ENCODE data around the gene CDK14. TPM values are rescaled to one million over a fixed set of nuclear protein-coding genes. Genes with fewer than 3 reads are reported as not detected.

The CDK14 gene
- total RNA-seq, 2 donors from 2014 or later = 1.9 to 4.9 TPM

DNA sequence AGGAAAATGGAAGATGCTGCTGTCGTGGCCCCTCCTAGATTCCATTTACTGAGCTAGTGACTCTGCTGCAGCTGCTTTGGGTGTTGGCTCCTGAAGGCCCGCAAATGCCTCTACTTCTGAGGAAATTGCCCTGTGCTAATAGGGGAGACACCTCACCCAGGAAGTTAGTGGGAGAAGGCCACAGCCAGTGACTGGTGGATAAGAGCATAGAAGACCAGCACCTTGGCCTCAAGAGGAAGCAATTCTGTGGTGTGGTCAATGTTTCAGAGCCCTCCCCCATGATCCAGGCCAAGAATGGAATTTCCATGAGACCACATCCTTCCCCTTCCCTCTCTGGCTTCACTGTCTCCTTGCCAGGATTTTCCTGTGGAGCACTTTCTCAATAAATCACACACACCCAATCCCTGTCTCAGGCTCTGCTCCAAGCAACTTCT, 643.1 kb downstream of the CDK14 start:
- TF ChIP-seq, protein P1, sequence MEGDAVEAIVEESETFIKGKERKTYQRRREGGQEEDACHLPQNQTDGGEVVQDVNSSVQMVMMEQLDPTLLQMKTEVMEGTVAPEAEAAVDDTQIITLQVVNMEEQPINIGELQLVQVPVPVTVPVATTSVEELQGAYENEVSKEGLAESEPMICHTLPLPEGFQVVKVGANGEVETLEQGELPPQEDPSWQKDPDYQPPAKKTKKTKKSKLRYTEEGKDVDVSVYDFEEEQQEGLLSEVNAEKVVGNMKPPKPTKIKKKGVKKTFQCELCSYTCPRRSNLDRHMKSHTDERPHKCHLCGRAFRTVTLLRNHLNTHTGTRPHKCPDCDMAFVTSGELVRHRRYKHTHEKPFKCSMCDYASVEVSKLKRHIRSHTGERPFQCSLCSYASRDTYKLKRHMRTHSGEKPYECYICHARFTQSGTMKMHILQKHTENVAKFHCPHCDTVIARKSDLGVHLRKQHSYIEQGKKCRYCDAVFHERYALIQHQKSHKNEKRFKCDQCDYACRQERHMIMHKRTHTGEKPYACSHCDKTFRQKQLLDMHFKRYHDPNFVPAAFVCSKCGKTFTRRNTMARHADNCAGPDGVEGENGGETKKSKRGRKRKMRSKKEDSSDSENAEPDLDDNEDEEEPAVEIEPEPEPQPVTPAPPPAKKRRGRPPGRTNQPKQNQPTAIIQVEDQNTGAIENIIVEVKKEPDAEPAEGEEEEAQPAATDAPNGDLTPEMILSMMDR (IDR thresholded peaks at IDR 0.05) = no peak
- H3K4me1 ChIP-seq = no peaks in the 10 kb centered on the region
- intact Hi-C loops (cut with DNase I) = no loop called here
- H3K9ac ChIP-seq (ENCODE audit: low read depth in 2 of 2, low read length in 2 of 2) = no peak overlapping the region
- no peak for DNase-seq
- H3K36me3 ChIP-seq = no peaks in the 10 kb centered on the region
- H3K9me3 ChIP-seq = no peaks in the 10 kb centered on the region
- no peaks in the 10 kb centered on the region for H3K27me3 ChIP-seq
- no peak overlapping the region for H3K4me3 ChIP-seq
- H3K27ac ChIP-seq = no peak overlapping the region

DNA sequence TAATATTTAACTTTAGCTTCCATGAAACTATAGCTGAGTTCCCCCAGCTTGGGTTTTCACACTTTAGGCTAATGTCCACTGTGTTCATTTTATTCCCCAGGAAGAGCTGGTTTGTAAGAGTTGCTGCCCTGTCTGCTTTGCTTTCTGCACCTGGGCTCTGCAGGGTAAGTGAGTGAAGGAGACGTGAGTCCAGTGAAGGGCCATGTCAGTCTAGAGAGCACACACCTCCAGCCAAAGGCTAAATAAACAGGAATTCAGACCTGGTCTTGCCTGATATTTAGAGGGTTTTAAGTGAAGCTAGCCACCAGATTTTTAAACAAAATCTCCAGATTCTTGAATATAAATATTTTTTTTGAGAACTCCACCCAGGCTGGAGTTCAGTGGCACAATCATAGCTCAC, 643.7 kb downstream of the CDK14 start:
- no peak for DNase-seq
- H3K9me3 ChIP-seq = no peaks in the 10 kb centered on the region
- H3K9ac ChIP-seq (ENCODE audit: low read depth in 2 of 2, low read length in 2 of 2) = no peak overlapping the region
- intact Hi-C loops (cut with DNase I) = no loop called here
- H3K36me3 ChIP-seq = no peaks in the 10 kb centered on the region
- no peak overlapping the region for H3K27ac ChIP-seq
- no peaks in the 10 kb centered on the region for H3K4me1 ChIP-seq
- H3K4me3 ChIP-seq = no peak overlapping the region
- no peaks in the 10 kb centered on the region for H3K27me3 ChIP-seq
- TF ChIP-seq, protein P1 (IDR thresholded peaks at IDR 0.05) = no peak

DNA sequence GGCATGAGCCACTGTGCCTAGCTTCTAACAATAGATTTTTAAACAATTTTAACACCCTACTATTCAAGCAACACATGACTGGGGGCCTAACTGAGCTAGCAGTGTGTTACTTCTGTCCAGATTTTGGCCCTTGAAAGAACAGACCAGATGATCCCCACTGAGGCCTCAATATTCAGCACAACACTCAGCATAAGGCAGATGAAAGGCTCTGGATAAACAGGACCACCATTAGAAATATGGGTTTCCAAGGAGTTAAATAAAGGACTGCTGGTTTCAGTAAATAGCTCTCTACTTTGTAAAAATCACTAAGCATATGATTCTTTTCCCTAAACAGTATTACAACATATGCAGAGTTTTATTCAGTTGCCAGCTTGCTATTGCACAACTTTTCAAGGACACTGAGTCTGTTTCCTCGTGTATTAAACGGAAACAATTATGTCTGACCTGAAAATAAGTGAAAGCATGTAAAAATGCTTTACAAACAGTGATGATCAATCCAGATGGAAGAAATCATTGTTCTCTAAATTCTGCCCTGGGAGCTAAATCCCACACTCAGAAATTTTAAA, 644.3 kb downstream of the CDK14 start:
- TF ChIP-seq, protein P1 (IDR thresholded peaks at IDR 0.05) = no peak
- H3K27me3 ChIP-seq = no peaks in the 10 kb centered on the region
- no peak overlapping the region for H3K27ac ChIP-seq
- H3K9me3 ChIP-seq = no peaks in the 10 kb centered on the region
- intact Hi-C loops (cut with DNase I) = no loop called here
- no peak overlapping the region for H3K4me3 ChIP-seq
- H3K4me1 ChIP-seq = no peaks in the 10 kb centered on the region
- no peak for DNase-seq
- no peak overlapping the region for H3K9ac ChIP-seq (ENCODE audit: low read depth in 2 of 2, low read length in 2 of 2)
- no peaks in the 10 kb centered on the region for H3K36me3 ChIP-seq

DNA sequence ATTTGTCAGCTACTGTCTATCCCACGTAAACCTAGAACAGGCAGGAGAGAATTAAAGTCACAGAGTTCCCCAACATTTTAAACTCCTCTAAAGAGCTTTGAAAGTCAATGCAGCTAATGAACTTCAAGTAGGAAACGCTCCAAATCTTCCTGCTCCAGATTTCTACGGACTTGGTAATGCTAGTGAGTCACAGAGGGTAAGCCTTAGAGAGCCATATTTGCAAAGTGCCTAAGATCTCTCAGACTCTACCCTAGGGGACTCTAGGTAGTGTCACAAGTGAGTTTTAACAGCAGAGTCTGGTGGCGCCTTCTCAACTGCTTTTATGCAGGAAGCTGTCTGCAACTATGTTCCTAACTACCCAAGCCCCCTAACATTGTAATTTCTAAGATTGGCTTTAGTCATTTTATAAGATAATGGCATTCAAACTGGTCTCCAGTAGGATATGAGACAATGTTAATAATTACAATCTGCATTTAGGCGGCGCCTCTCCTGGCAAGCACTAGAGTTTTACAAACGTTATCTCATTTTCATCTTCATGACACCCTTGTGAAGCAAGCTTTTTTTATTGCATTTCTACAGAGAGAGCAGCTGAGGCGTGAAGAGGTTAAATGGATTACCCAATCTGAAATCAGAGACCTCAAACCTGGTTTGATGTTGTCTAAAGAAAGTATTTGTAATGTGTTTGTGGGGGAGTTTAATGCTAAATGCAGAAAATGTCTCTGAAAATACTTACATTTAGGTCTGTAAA, 646.1 kb downstream of the CDK14 start:
- no peak for DNase-seq
- Histone ChIP-seq H3K27ac (no peak overlapping the region), H3K9me3 (no peaks in the 10 kb centered on the region), H3K4me3 (no peak overlapping the region), H3K4me1 (no peaks in the 10 kb centered on the region), H3K9ac (ENCODE audit: low read depth in 2 of 2, low read length in 2 of 2) (no peak overlapping the region), H3K36me3 (no peaks in the 10 kb centered on the region), H3K27me3 (no peaks in the 10 kb centered on the region)
- intact Hi-C loops (cut with DNase I) = no loop called here
- TF ChIP-seq, protein P1 (IDR thresholded peaks at IDR 0.05) = no peak

DNA sequence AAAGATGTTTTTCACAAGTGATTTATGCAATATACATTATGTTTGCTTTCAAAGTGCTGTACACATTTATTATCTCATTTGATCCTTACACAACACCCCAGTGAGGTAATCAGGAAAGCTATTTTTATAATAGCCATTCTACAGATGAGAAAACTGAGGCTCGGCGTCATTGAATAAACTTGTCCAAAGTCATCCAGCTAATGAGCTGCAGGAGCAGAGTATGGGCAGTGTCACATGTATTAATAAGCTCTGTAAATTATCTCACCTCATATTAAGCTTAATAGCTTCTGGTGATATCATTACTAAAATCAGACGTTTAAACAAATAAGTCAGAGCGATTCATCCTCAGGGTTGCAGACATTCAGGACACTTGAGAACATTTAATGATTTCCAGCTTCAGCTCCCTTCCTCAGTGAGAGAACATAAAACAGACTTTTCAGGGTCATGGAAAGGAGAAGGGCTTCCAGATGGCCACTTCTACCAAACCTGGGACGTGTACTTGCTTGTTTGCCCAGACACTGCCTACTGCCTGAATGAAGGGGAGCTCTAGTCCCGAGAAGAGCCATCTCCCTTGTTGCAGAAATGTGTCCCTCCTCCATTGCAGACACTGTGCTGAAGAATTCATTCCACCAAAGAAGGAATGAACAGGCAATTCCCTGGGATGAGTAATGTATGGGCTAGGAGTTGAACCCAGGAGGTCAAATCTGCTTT, 647.6 kb downstream of the CDK14 start:
- no peak overlapping the region for H3K4me3 ChIP-seq
- no peak overlapping the region for H3K27ac ChIP-seq
- no peaks in the 10 kb centered on the region for H3K27me3 ChIP-seq
- no peaks in the 10 kb centered on the region for H3K4me1 ChIP-seq
- no peak overlapping the region for H3K9ac ChIP-seq (ENCODE audit: low read depth in 2 of 2, low read length in 2 of 2)
- TF ChIP-seq, protein P1 (IDR thresholded peaks at IDR 0.05) = no peak
- H3K36me3 ChIP-seq = no peaks in the 10 kb centered on the region
- no peaks in the 10 kb centered on the region for H3K9me3 ChIP-seq
- intact Hi-C loops (cut with DNase I) = no loop called here
- no peak for DNase-seq

Measured in colonic mucosa (tissue), 4 donors.